Measurements from ENCODE around the gene GH2. TPM values are rescaled to one million over a fixed set of nuclear protein-coding genes. Genes with fewer than 3 reads are reported as not detected.
"Not testable (repeated sequence)": the region's sequence is repeated elsewhere in the genome, so short reads cannot be mapped to it uniquely, and the experiment has no call there.

GH2 gene
- total and polyA plus RNA-seq, 2 experiments from 2014 or later: 0.59 to 2.3 TPM

DNA sequence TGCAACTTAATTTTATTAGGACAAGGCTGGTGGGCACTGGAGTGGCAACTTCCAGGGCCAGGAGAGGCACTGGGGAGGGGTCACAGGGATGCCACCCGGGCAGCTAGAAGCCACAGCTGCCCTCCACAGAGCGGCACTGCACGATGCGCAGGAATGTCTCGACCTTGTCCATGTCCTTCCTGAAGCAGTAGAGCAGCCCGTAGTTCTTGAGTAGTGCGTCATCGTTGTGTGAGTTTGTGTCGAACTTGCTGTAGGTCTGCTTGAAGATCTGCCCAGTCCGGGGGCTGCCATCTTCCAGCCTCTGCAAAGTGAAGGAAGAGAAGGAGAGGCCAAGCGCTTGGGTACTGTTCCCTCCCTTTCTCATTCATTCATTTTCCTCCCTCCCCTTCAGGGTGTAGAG is 35.5 kb upstream of the GH2 start:
- H2AFZ ChIP-seq: not testable (repeated sequence)

DNA sequence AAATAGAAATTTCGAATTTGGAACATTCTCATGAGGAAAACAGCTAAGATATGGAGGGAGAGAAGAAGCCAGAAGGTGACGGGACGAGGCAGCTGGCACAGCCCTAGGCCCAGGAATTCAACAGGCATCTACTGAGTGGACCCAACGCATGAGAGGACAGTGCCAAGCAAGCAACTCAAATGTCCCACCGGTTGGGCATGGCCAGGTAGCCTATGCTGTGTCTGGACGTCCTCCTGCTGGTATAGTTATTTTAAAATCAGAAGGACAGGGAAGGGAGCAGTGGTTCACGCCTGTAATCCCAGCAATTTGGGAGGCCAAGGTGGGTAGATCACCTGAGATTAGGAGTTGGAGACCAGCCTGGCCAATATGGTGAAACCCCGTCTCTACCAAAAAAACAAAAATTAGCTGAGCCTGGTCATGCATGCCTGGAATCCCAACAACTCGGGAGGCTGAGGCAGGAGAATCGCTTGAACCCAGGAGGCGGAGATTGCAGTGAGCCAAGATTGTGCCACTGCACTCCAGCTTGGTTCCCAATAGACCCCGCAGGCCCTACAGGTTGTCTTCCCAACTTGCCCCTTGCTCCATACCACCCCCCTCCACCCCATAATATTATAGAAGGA is 34.9 kb upstream of the GH2 start:
- H3K4me1 Mint-ChIP-seq: peaks cover 25% of the 10 kb centered on the region
- H3K4me3 Mint-ChIP-seq: no peak overlapping the region
- Histone ChIP-seq H3K9me2 (ENCODE audit: insufficient read depth) (no peaks in the 10 kb centered on the region), H4K20me1 (replicated peaks; ENCODE audit: insufficient read depth) (no peaks in the 10 kb centered on the region), H3K4me2 (no peak overlapping the region), H3F3A (replicated peaks; ENCODE audit: low read depth) (no peaks in the 10 kb centered on the region), H3K4me3 (no peak overlapping the region), H3K27me3 (ENCODE audit: insufficient read depth) (no peaks in the 10 kb centered on the region), H3K4me1 (ENCODE audit: insufficient read depth) (0 out of 2 replicates have a peak, but pooled peaks cover 4% of the 10 kb centered on the region), H3K27ac (ENCODE audit: low read depth) (no peak overlapping the region), H2AFZ (no peak overlapping the region), H3K36me3 (ENCODE audit: insufficient read depth) (no peaks in the 10 kb centered on the region), H3K79me2 (replicated peaks; ENCODE audit: insufficient read depth) (no peaks in the 10 kb centered on the region)
- no peak for ATAC-seq
- no peak for DNase-seq (ENCODE audit: low spot score)
- peaks cover 25% of the 10 kb centered on the region for H3K27me3 Mint-ChIP-seq (ENCODE audit: insufficient read depth, low read depth, poor library complexity)
- no peak overlapping the region for H3K27ac Mint-ChIP-seq
- no peaks in the 10 kb centered on the region for H3K9me3 Mint-ChIP-seq
- no peaks in the 10 kb centered on the region for H3K36me3 Mint-ChIP-seq (ENCODE audit: low read depth)
- TF ChIP-seq, protein P1, sequence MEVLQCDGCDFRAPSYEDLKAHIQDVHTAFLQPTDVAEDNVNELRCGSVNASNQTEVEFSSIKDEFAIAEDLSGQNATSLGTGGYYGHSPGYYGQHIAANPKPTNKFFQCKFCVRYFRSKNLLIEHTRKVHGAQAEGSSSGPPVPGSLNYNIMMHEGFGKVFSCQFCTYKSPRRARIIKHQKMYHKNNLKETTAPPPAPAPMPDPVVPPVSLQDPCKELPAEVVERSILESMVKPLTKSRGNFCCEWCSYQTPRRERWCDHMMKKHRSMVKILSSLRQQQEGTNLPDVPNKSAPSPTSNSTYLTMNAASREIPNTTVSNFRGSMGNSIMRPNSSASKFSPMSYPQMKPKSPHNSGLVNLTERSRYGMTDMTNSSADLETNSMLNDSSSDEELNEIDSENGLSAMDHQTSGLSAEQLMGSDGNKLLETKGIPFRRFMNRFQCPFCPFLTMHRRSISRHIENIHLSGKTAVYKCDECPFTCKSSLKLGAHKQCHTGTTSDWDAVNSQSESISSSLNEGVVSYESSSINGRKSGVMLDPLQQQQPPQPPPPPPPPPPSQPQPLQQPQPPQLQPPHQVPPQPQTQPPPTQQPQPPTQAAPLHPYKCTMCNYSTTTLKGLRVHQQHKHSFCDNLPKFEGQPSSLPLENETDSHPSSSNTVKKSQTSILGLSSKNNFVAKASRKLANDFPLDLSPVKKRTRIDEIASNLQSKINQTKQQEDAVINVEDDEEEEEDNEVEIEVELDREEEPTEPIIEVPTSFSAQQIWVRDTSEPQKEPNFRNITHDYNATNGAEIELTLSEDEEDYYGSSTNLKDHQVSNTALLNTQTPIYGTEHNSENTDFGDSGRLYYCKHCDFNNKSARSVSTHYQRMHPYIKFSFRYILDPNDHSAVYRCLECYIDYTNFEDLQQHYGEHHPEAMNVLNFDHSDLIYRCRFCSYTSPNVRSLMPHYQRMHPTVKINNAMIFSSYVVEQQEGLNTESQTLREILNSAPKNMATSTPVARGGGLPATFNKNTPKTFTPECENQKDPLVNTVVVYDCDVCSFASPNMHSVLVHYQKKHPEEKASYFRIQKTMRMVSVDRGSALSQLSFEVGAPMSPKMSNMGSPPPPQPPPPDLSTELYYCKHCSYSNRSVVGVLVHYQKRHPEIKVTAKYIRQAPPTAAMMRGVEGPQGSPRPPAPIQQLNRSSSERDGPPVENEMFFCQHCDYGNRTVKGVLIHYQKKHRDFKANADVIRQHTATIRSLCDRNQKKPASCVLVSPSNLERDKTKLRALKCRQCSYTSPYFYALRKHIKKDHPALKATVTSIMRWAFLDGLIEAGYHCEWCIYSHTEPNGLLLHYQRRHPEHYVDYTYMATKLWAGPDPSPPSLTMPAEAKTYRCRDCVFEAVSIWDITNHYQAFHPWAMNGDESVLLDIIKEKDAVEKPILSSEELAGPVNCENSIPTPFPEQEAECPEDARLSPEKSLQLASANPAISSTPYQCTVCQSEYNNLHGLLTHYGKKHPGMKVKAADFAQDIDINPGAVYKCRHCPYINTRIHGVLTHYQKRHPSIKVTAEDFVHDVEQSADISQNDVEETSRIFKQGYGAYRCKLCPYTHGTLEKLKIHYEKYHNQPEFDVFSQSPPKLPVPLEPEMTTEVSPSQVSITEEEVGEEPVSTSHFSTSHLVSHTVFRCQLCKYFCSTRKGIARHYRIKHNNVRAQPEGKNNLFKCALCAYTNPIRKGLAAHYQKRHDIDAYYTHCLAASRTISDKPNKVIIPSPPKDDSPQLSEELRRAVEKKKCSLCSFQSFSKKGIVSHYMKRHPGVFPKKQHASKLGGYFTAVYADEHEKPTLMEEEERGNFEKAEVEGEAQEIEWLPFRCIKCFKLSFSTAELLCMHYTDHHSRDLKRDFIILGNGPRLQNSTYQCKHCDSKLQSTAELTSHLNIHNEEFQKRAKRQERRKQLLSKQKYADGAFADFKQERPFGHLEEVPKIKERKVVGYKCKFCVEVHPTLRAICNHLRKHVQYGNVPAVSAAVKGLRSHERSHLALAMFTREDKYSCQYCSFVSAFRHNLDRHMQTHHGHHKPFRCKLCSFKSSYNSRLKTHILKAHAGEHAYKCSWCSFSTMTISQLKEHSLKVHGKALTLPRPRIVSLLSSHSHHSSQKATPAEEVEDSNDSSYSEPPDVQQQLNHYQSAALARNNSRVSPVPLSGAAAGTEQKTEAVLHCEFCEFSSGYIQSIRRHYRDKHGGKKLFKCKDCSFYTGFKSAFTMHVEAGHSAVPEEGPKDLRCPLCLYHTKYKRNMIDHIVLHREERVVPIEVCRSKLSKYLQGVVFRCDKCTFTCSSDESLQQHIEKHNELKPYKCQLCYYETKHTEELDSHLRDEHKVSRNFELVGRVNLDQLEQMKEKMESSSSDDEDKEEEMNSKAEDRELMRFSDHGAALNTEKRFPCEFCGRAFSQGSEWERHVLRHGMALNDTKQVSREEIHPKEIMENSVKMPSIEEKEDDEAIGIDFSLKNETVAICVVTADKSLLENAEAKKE (CRISPR knock-in tag; IDR thresholded peaks at IDR 0.05): no peak
- no peak for TF ChIP-seq CTCF (conservative IDR thresholded peaks at IDR 0.05; ENCODE audit: low read depth in 2 of 2)
- no peak for TF ChIP-seq EZH2phosphoT487 (IDR thresholded peaks at IDR 0.05; ENCODE audit: unreplicated experiment)
- TF ChIP-seq, protein P2, sequence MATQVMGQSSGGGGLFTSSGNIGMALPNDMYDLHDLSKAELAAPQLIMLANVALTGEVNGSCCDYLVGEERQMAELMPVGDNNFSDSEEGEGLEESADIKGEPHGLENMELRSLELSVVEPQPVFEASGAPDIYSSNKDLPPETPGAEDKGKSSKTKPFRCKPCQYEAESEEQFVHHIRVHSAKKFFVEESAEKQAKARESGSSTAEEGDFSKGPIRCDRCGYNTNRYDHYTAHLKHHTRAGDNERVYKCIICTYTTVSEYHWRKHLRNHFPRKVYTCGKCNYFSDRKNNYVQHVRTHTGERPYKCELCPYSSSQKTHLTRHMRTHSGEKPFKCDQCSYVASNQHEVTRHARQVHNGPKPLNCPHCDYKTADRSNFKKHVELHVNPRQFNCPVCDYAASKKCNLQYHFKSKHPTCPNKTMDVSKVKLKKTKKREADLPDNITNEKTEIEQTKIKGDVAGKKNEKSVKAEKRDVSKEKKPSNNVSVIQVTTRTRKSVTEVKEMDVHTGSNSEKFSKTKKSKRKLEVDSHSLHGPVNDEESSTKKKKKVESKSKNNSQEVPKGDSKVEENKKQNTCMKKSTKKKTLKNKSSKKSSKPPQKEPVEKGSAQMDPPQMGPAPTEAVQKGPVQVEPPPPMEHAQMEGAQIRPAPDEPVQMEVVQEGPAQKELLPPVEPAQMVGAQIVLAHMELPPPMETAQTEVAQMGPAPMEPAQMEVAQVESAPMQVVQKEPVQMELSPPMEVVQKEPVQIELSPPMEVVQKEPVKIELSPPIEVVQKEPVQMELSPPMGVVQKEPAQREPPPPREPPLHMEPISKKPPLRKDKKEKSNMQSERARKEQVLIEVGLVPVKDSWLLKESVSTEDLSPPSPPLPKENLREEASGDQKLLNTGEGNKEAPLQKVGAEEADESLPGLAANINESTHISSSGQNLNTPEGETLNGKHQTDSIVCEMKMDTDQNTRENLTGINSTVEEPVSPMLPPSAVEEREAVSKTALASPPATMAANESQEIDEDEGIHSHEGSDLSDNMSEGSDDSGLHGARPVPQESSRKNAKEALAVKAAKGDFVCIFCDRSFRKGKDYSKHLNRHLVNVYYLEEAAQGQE (IDR thresholded peaks at IDR 0.05; ENCODE audit: unreplicated experiment): no peak
- TF ChIP-seq, protein P3, sequence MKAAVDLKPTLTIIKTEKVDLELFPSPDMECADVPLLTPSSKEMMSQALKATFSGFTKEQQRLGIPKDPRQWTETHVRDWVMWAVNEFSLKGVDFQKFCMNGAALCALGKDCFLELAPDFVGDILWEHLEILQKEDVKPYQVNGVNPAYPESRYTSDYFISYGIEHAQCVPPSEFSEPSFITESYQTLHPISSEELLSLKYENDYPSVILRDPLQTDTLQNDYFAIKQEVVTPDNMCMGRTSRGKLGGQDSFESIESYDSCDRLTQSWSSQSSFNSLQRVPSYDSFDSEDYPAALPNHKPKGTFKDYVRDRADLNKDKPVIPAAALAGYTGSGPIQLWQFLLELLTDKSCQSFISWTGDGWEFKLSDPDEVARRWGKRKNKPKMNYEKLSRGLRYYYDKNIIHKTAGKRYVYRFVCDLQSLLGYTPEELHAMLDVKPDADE (IDR thresholded peaks at IDR 0.05): no peak
- no peak for TF ChIP-seq STAT1 (IDR thresholded peaks at IDR 0.05; ENCODE audit: unreplicated experiment)
- no peak for TF ChIP-seq POLR2AphosphoS5 (IDR thresholded peaks at IDR 0.05; ENCODE audit: low read depth)
- no peak for TF ChIP-seq EZH2 (IDR thresholded peaks at IDR 0.05; ENCODE audit: low read depth, unreplicated experiment)
- no peak for TF ChIP-seq ZNF114 (CRISPR knock-in tag; IDR thresholded peaks at IDR 0.05)

More for the DNA sequence above, 35.5 kb upstream of the GH2 start:
- not testable (repeated sequence) for H3K27ac Mint-ChIP-seq; H3K4me1 ChIP-seq (ENCODE audit: insufficient read depth); H3K36me3 ChIP-seq (ENCODE audit: insufficient read depth); H3K4me3 ChIP-seq; H3K4me2 ChIP-seq; H3K27me3 ChIP-seq (ENCODE audit: insufficient read depth); DNase-seq (ENCODE audit: low spot score); ATAC-seq; H3K27ac ChIP-seq (ENCODE audit: low read depth); H3F3A ChIP-seq (replicated peaks; ENCODE audit: low read depth); H3K4me3 Mint-ChIP-seq; H3K9me3 Mint-ChIP-seq; H4K20me1 ChIP-seq (replicated peaks; ENCODE audit: insufficient read depth); H3K9me2 ChIP-seq (ENCODE audit: insufficient read depth); H3K36me3 Mint-ChIP-seq (ENCODE audit: low read depth); H3K79me2 ChIP-seq (replicated peaks; ENCODE audit: insufficient read depth)
- Mint-ChIP-seq H3K4me1 (peaks cover 22% of the 10 kb centered on the region), H3K27me3 (ENCODE audit: insufficient read depth, low read depth, poor library complexity) (peaks cover 24% of the 10 kb centered on the region)

Data from GM23338 (cell line).